NT2/D1 (cell line): ENCODE results near the gene PLXNA1.

ENCODE experiments used
- SUZ12 ChIP-seq: IDR thresholded peaks from 2 replicates; pipeline ENCODE4 v1.6.1; 2011; ENCODE audit not compliant: insufficient read length, insufficient read depth; ENCODE audit errors: extremely low read depth
- YY1 ChIP-seq: IDR thresholded peaks from 2 replicates; pipeline ENCODE4 v1.6.1; 2011; ENCODE audit not compliant: insufficient read length, insufficient read depth
- ZNF274 ChIP-seq: IDR thresholded peaks from 2 replicates; pipeline ENCODE4 v1.6.1; 2011; ENCODE audit warnings: mild to moderate bottlenecking, low read depth, low read length

DNA sequence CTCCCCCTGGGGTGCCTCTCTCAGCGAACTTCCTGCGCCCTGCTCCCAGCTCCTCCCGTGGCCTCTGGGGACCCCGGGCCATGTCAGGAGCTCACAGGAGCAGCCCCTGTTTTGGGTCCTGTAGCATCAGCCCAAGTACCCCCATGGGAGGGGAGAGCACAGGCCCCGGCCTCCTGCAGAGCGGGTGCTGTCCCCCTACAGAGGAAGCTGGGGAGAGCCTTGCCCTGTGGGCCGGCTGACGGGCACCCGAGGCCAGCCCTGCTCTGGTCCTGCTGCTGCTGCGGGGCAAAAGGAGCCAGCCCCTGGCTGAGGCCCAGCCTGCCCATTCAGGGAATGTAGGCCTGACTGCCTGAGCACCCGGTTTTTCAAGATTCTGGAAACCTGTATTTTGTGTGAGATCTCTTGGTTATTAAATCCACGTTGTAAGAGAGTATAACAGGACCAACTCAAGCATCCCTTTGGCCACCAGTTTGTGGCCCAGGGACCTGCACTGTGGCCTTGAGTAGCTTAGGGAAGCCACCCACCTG lies 12.4 kb downstream of the PLXNA1 start:
- TF ChIP-seq ZNF274 = no peak
- TF ChIP-seq SUZ12 = no peak
- no peak for TF ChIP-seq YY1
